HCT116 (cell line): ENCODE data around the gene DENND10. TPM values are rescaled to one million over a fixed set of nuclear protein-coding genes. Genes with fewer than 3 reads are reported as not detected.

Experiments
- ATAC-seq: fragments of 200-7000 bp; cut with Tn5 transposase; 2 replicates; pipeline ENCODE4 v1.9.1; 2020; ENCODE audit warnings: mild to moderate bottlenecking, moderate library complexity
- BruUV-seq: library from RNA; stranded (reverse); fragments of 400-500 nt; replicated peaks from 2 replicates; lab custom pipeline; 2021; lab: Mats Ljungman, UMichigan
- CTCF ChIA-PET: fragments of 300-600 bp; sonication (Branson Sonifier 250); formaldehyde crosslinking; loops from one replicate; lab custom pipeline; 2021; ENCODE audit warnings: antibody characterized with exemption; lab: Charles Lee
- POLR2A ChIA-PET: fragments of 300-600, 350-600 bp; sonication (Branson Sonifier 250); formaldehyde crosslinking; loops from one replicate; lab custom pipeline; 2021; ENCODE audit warnings: antibody characterized with exemption; lab: Charles Lee
- RAD21 ChIA-PET, 2 experiments: fragments of 300-600 bp; sonication (Branson Sonifier 250); formaldehyde crosslinking; loops; one replicate each; lab custom pipeline; 2023; ENCODE audit warnings: low total read pairs in 2 of 2; ENCODE audit not compliant: uncharacterized antibody in 2 of 2, unreplicated experiment in 2 of 2, low non-redundant PET in 1 of 2; lab: Charles Lee
- DNase-seq: peaks from one replicate; pipeline ENCODE4 v3.0.0-alpha.2; 2010; ENCODE audit warnings: low read depth, low spot score
- H2AFZ ChIP-seq: fragments of 200-600 bp; shearing (Covaris generic), sonication (generic); 2 replicates; pipeline ENCODE4 v1.6.1; 2017; ENCODE audit warnings: low read depth, mixed run types, mixed read lengths, antibody characterized with exemption, low read length; ENCODE audit not compliant: poor library complexity, severe bottlenecking
- H3K27ac ChIP-seq: 2 replicates; pipeline ENCODE4 v1.5.1; 2012; ENCODE audit warnings: low read depth, low read length
- H3K27me3 ChIP-seq: fragments of 200-600 bp; sonication (generic); 2 replicates; pipeline ENCODE4 v1.6.1; 2016; ENCODE audit warnings: mixed run types, low read length, mixed read lengths; ENCODE audit not compliant: insufficient read depth
- H3K36me3 ChIP-seq, 2 experiments: fragments of 200-500 bp in 1 of 2; fragments of 200-600 bp in 1 of 2; sonication (Bioruptor generic) in 1 of 2; sonication (generic) in 1 of 2; 2 replicates each; pipeline versions ENCODE4 v1.5.1 to v1.6.1; 2014 to 2016; ENCODE audit warnings: low read length in 2 of 2, inconsistent platforms in 1 of 2, mixed read lengths in 1 of 2, mixed run types in 1 of 2; ENCODE audit not compliant: insufficient read depth in 2 of 2, control insufficient read depth in 1 of 2
- H3K4me1 ChIP-seq, 2 experiments: fragments of 200-600 bp in 1 of 2; sonication (generic) in 1 of 2; 2 replicates each; pipeline versions ENCODE4 v1.5.1 to v1.6.1; 2012 to 2017; ENCODE audit warnings: low read length in 2 of 2, inconsistent platforms in 1 of 2, mild to moderate bottlenecking in 1 of 2, mixed read lengths in 1 of 2, mixed run types in 1 of 2, moderate library complexity in 1 of 2; ENCODE audit not compliant: insufficient read depth in 2 of 2, control insufficient read depth in 1 of 2
- H3K4me2 ChIP-seq: fragments of 200-600 bp; sonication (generic); 2 replicates; pipeline ENCODE4 v1.6.1; 2017; ENCODE audit warnings: mixed run types, low read length, mixed read lengths
- H3K4me3 ChIP-seq, 2 experiments: fragments of 200-600 bp in 1 of 2; sonication (generic) in 1 of 2; replicated peaks in 1 of 2; 2 replicates each; pipeline ENCODE4 v1.5.1; 2011 to 2016; ENCODE audit warnings: low read length in 2 of 2, control low read depth in 1 of 2, low read depth in 1 of 2, mild to moderate bottlenecking in 1 of 2, mixed read lengths in 1 of 2, mixed run types in 1 of 2
- H3K79me2 ChIP-seq: fragments of 200-600 bp; sonication (generic); 2 replicates; pipeline ENCODE4 v1.6.1; 2017; ENCODE audit warnings: mild to moderate bottlenecking, mixed run types, low read length, moderate library complexity, mixed read lengths; ENCODE audit not compliant: insufficient read depth
- H3K9ac ChIP-seq: fragments of 200-600 bp; sonication (generic); 2 replicates; pipeline ENCODE4 v1.6.1; 2016; ENCODE audit warnings: low read length, mixed read lengths
- H3K9me2 ChIP-seq: fragments of 200-600 bp; sonication (generic), shearing (Covaris generic); 2 replicates; pipeline ENCODE4 v1.6.1; 2017; ENCODE audit warnings: mixed run types, mild to moderate bottlenecking, moderate library complexity; ENCODE audit not compliant: insufficient read depth
- H3K9me3 ChIP-seq, 2 experiments: fragments of 200-500 bp in 1 of 2; fragments of 200-600 bp in 1 of 2; sonication (Bioruptor generic) in 1 of 2; sonication (generic) in 1 of 2; 2 replicates each; pipeline ENCODE4 v1.6.1; 2014 to 2017; ENCODE audit warnings: low read length in 2 of 2, mixed read lengths in 2 of 2, inconsistent platforms in 1 of 2, low read depth in 1 of 2, mild to moderate bottlenecking in 1 of 2, mixed run types in 1 of 2, moderate library complexity in 1 of 2; ENCODE audit not compliant: control insufficient read depth in 1 of 2, insufficient read depth in 1 of 2
- H4K20me1 ChIP-seq: fragments of 200-600 bp; sonication (generic), shearing (Covaris generic); 2 replicates; pipeline ENCODE4 v1.6.1; 2017; ENCODE audit warnings: mixed run types, mild to moderate bottlenecking, moderate library complexity; ENCODE audit not compliant: insufficient read depth
- CTCF ChIP-seq, 3 experiments: fragments of 200-600 bp in 1 of 3; sonication (generic) in 1 of 3; IDR thresholded peaks in 2 of 3; conservative IDR thresholded peaks in 1 of 3; 2 replicates each; pipeline ENCODE4 v1.5.1; 2012 to 2017; ENCODE audit warnings: low read depth in 2 of 3, low read length in 2 of 3, antibody characterized with exemption in 1 of 3, borderline replicate concordance in 1 of 3, control low read depth in 1 of 3, mild to moderate bottlenecking in 1 of 3, mixed read lengths in 1 of 3, mixed run types in 1 of 3, moderate library complexity in 1 of 3; ENCODE audit not compliant: insufficient read depth in 1 of 3
- EGR1 ChIP-seq: IDR thresholded peaks from 2 replicates; pipeline ENCODE4 v1.6.1; 2012; ENCODE audit warnings: low read depth
- EZH2phosphoT487 ChIP-seq: fragments of 200-600 bp; IDR thresholded peaks from 2 replicates; pipeline ENCODE4 v1.6.1; 2018; ENCODE audit warnings: antibody characterized with exemption, borderline replicate concordance
- REST ChIP-seq: IDR thresholded peaks from 2 replicates; pipeline ENCODE4 v1.6.1; 2012; ENCODE audit warnings: low read depth
- SIN3A ChIP-seq: IDR thresholded peaks from 2 replicates; pipeline ENCODE4 v1.6.1; 2012; ENCODE audit warnings: low read depth
- intact Hi-C: fragments of 100-400 bp; cut with micrococcal nuclease; formaldehyde crosslinking; loops from 2 replicates; pipeline ENCODE4 v1.10.0; 2022
- total RNA-seq: library from RNA; stranded (reverse); gene quantifications from one replicate; pipeline ENCODE4 v1.2.1, GENCODE V29; 2021; ENCODE audit not compliant: unreplicated experiment

The DENND10 gene
- total RNA-seq, 1 experiment from 2014 or later = 47.5 TPM

- TF ChIP-seq CTCF (IDR thresholded peaks at IDR 0.05 in 2 of 3, conservative IDR thresholded peaks at IDR 0.05 in 1 of 3; ENCODE audit: borderline replicate concordance in 1 of 3, insufficient read depth in 1 of 3, low read depth in 2 of 3, low read length in 2 of 3) = no peak
- TF ChIP-seq SIN3A = no peak
- TF ChIP-seq EZH2phosphoT487 = no peak
- TF ChIP-seq EGR1 = no peak
- TF ChIP-seq, all 23 proteins: peak for 0
Measured at GRCh38 chr10:119087271-119087882, 16.5 kb upstream of the DENND10 start (continued).

- Histone ChIP-seq H3K36me3 (no peaks in the 10 kb centered on the region), H3K9ac (no peak overlapping the region), H3K4me1 (peaks cover 6 to 15% of the 10 kb centered on the region in 2 experiments; a peak in 3 of 4 replicates), H2AFZ (peak overlapping the region; percentile 66), H3K4me3 (no peak overlapping the region), H3K9me2 (no peaks in the 10 kb centered on the region), H4K20me1 (no peaks in the 10 kb centered on the region), H3K79me2 (no peaks in the 10 kb centered on the region), H3K4me2 (peak overlapping the region; percentile 55), H3K9me3 (no peaks in the 10 kb centered on the region), H3K27ac (no peak overlapping the region), H3K27me3 (no peaks in the 10 kb centered on the region)
- BruUV-seq = no TSS peak
- ChIA-PET POLR2A (interaction anchor here (0.6 to 1.6 kb wide), 3 partner anchors 8 to 15 kb away, joined by 3 to 5 read pairs (median 3); partner anchors contain the start of gene DENND10), CTCF (no interaction called here), RAD21 (interaction anchor here in 1 of 2 experiments (0.6 kb wide), 1 partner anchor 207 kb away, joined by 3 read pairs; no protein-coding TSS in a partner anchor)
- no peak for TF ChIP-seq REST
- ATAC-seq = peak; percentile 10
- intact Hi-C loops = no loop called here
- DNase-seq = no peak
Measured at GRCh38 chr10:119090026-119090795, 13.7 kb upstream of the DENND10 start.
